ENCODE measurements around the gene LDB1. TPM values are rescaled to one million over a fixed set of nuclear protein-coding genes. Genes with fewer than 3 reads are reported as not detected.

Gene LDB1
- total and polyA plus RNA-seq, 2 of the 13 experiments (the other 11 are each of a cell fraction or from before 2014, with no cell fraction given) = 17.2 to 45.5 TPM

- peaks cover 0 to 7% of the 10 kb centered on the region in 2 experiments; a peak in 2 of 5 replicates for H3K27me3 ChIP-seq (ENCODE audit: control insufficient read depth in 1 of 2, insufficient read depth in 2 of 2, low read length in 2 of 2)
- ATAC-seq (peak; percentile 38), FAIRE-seq (peak; percentile 46), DNase-seq (ENCODE audit: low spot score) (peak; percentile 78)
- H3K36me3 ChIP-seq (replicated peaks in 1 of 2; ENCODE audit: control insufficient read depth in 1 of 2, insufficient read depth in 2 of 2, low read length in 2 of 2) = no peaks in the 10 kb centered on the region
- H3K9me3 ChIP-seq (ENCODE audit: low read length) = no peaks in the 10 kb centered on the region
- intact Hi-C loops (cut with micrococcal nuclease; ENCODE audit: unreplicated experiment) = loop anchor here (5.0 kb wide), 1 partner anchor 50 kb away; the partner anchor contains the start of gene HPS6
- H3K9ac ChIP-seq (ENCODE audit: insufficient read depth, low read depth, low read length) = peak overlapping the region; percentile 52
- no peak overlapping the region for H2AFZ ChIP-seq (ENCODE audit: low read length)
- CTCF ChIA-PET (ENCODE audit: low intra/inter-chr PET ratio, low total read pairs) = no interaction called here
- H3K4me1 ChIP-seq (ENCODE audit: insufficient read depth, low read length) = peaks cover 80% of the 10 kb centered on the region
- peak overlapping the region; percentile 96 for H3K4me2 ChIP-seq (ENCODE audit: low read depth, low read length)
- H3K79me2 ChIP-seq (ENCODE audit: insufficient read depth, low read length) = peaks cover 18% of the 10 kb centered on the region
- no peak overlapping the region for H3K27ac ChIP-seq (ENCODE audit: extremely low read length, insufficient read depth, low read length)
- 5% methylated on average over 9 of the region's 12 CpGs for WGBS (ENCODE audit: low lambda C conversion rate)
- peaks cover 5% of the 10 kb centered on the region; the same call in 1 of the 2 replicates for H4K20me1 ChIP-seq (ENCODE audit: insufficient read depth, low read length)
- POLR2A ChIA-PET = interaction anchor here (1.4 kb wide), 1 partner anchor 62 kb away, joined by 3 read pairs; the partner anchor contains the start of gene ARMH3
- in situ Hi-C loops (cut with HindIII; ENCODE audit: extremely low pct_ligation_motif_present, low pct_unique_long_range_greater_than_20kb) = no loop called here
- BruUV-seq (replicated peaks) = no TSS peak
- peak overlapping the region; percentile 10 to 52 (median 21); a peak in 4 of 6 replicates for H3K4me3 ChIP-seq (replicated peaks in 1 of 3; ENCODE audit: insufficient read depth in 1 of 3, low read depth in 2 of 3, low read length in 3 of 3)
- no peak for TF ChIP-seq ETS1 (CRISPR knock-in tag; IDR thresholded peaks at IDR 0.05)
- no peak for TF ChIP-seq TCF12 (IDR thresholded peaks at IDR 0.05)
- TF ChIP-seq TCF12 (CRISPR knock-in tag; IDR thresholded peaks at IDR 0.05) = no peak
- no peak for TF ChIP-seq CENPT (CRISPR knock-in tag; IDR thresholded peaks at IDR 0.05; ENCODE audit: low read depth)
- TF ChIP-seq KMT2B (CRISPR knock-in tag; IDR thresholded peaks at IDR 0.05) = no peak
- 0 out of 2 replicates have a peak, but pooled peaks have one; percentile 60 for TF ChIP-seq ZBTB39 (CRISPR knock-in tag; IDR thresholded peaks at IDR 0.05)
- peak; percentile 16; the same call in 1 of the 2 replicates for TF ChIP-seq RAD21 (CRISPR knock-in tag; IDR thresholded peaks at IDR 0.05)
- TF ChIP-seq KLF16 (CRISPR knock-in tag; IDR thresholded peaks at IDR 0.05) = no peak
- TF ChIP-seq TFDP2 (CRISPR knock-in tag; IDR thresholded peaks at IDR 0.05) = no peak
- no peak for TF ChIP-seq DMTF1 (CRISPR knock-in tag; IDR thresholded peaks at IDR 0.05)
- no peak for TF ChIP-seq ZNF512 (CRISPR knock-in tag; IDR thresholded peaks at IDR 0.05)
- no peak for TF ChIP-seq AGO2 (optimal IDR thresholded peaks at IDR 0.05; ENCODE audit: low read depth, low read length)
Measured at GRCh38 chr10:102117391-102118159, 2.6 kb downstream of the LDB1 start.
